Measurements from ENCODE around the gene LMO7. TPM values are rescaled to one million over a fixed set of nuclear protein-coding genes. Genes with fewer than 3 reads are reported as not detected.

LMO7 gene
- total RNA-seq, 1 experiment from 2014 or later: 123 TPM

GRCh38 chr13:75855216-75855615 lies 219.1 kb downstream of the LMO7 start:
- Histone ChIP-seq H3K4me3 (no peak overlapping the region), H3K36me3 (peaks cover 63% of the 10 kb centered on the region), H3K9me3 (replicated peaks) (no peaks in the 10 kb centered on the region), H3K27me3 (replicated peaks) (no peaks in the 10 kb centered on the region), H3K27ac (no peak overlapping the region), H3K4me1 (replicated peaks) (no peaks in the 10 kb centered on the region)
- DNase-seq (ENCODE audit: low read depth in 1 of 2, low spot score in 2 of 2): no peak

GRCh38 chr13:75855847-75856246 lies 219.7 kb downstream of the LMO7 start:
- Histone ChIP-seq H3K4me1 (replicated peaks) (no peaks in the 10 kb centered on the region), H3K27me3 (replicated peaks) (no peaks in the 10 kb centered on the region), H3K36me3 (peaks cover 56% of the 10 kb centered on the region), H3K27ac (no peak overlapping the region), H3K9me3 (replicated peaks) (no peaks in the 10 kb centered on the region), H3K4me3 (no peak overlapping the region)
- no peak for DNase-seq (ENCODE audit: low read depth in 1 of 2, low spot score in 2 of 2)

- Histone ChIP-seq H3K27me3 (replicated peaks) (no peaks in the 10 kb centered on the region), H3K4me1 (replicated peaks) (peaks cover 13% of the 10 kb centered on the region), H3K9me3 (replicated peaks) (no peaks in the 10 kb centered on the region), H3K36me3 (peaks cover 50% of the 10 kb centered on the region), H3K27ac (no peak overlapping the region), H3K4me3 (no peak overlapping the region)
- no peak for DNase-seq (ENCODE audit: low read depth in 1 of 2, low spot score in 2 of 2)
These were observed 221.2 kb downstream of the LMO7 start for GRCh38 chr13:75857291-75857690.

GRCh38 chr13:75860935-75861334 lies 224.8 kb downstream of the LMO7 start:
- Histone ChIP-seq H3K36me3 (peaks cover 24% of the 10 kb centered on the region), H3K27ac (no peak overlapping the region), H3K4me3 (no peak overlapping the region), H3K27me3 (replicated peaks) (no peaks in the 10 kb centered on the region), H3K9me3 (replicated peaks) (no peaks in the 10 kb centered on the region), H3K4me1 (replicated peaks) (peaks cover 25% of the 10 kb centered on the region)
- DNase-seq (ENCODE audit: low read depth in 1 of 2, low spot score in 2 of 2): no peak

GRCh38 chr13:75861786-75862185 lies 225.7 kb downstream of the LMO7 start:
- H3K36me3 ChIP-seq: peaks cover 20% of the 10 kb centered on the region
- no peaks in the 10 kb centered on the region for H3K9me3 ChIP-seq (replicated peaks)
- DNase-seq (ENCODE audit: low read depth in 1 of 2, low spot score in 2 of 2): no peak
- no peak overlapping the region for H3K27ac ChIP-seq
- H3K4me3 ChIP-seq: no peak overlapping the region
- H3K27me3 ChIP-seq (replicated peaks): no peaks in the 10 kb centered on the region
- H3K4me1 ChIP-seq (replicated peaks): peaks cover 25% of the 10 kb centered on the region

DNA sequence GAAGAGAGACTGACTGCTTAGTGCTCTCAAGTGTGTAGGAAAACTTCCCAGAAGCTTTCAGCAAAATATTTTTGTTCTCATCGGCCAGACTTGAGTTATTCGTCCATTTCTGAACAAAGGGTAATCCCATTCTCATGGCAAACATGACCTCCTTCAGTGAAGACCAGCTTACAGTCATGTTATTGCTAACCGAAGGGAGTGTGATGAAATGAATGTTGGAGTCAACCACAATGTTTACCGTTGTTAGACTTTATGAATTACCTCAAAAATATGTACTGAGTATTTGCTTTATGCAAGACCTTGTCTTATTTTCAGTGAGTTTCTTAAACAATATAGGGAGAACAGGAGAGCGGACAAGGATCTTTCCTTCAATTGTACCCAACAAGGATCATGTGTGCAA lies 228.6 kb downstream of the LMO7 start:
- no peaks in the 10 kb centered on the region for H3K9me3 ChIP-seq (replicated peaks)
- peaks cover 25% of the 10 kb centered on the region for H3K4me1 ChIP-seq (replicated peaks)
- DNase-seq (ENCODE audit: low read depth in 1 of 2, low spot score in 2 of 2): no peak
- no peak overlapping the region for H3K27ac ChIP-seq
- peaks cover 6% of the 10 kb centered on the region; the same call in 1 of the 2 replicates for H3K27me3 ChIP-seq (replicated peaks)
- peaks cover 3% of the 10 kb centered on the region; the same call in 1 of the 2 replicates for H3K36me3 ChIP-seq
- H3K4me3 ChIP-seq: no peak overlapping the region

- Histone ChIP-seq H3K4me3 (no peak overlapping the region), H3K27ac (no peak overlapping the region), H3K9me3 (replicated peaks) (no peaks in the 10 kb centered on the region), H3K4me1 (replicated peaks) (peaks cover 12% of the 10 kb centered on the region), H3K27me3 (replicated peaks) (peaks cover 6% of the 10 kb centered on the region; the same call in 1 of the 2 replicates), H3K36me3 (no peaks in the 10 kb centered on the region)
- DNase-seq (ENCODE audit: low read depth in 1 of 2, low spot score in 2 of 2): no peak
These were observed 231.4 kb downstream of the LMO7 start for GRCh38 chr13:75867379-75868117.

GRCh38 chr13:75869981-75870380 lies 233.9 kb downstream of the LMO7 start:
- Histone ChIP-seq H3K36me3 (no peaks in the 10 kb centered on the region), H3K27me3 (replicated peaks) (peaks cover 6% of the 10 kb centered on the region; the same call in 1 of the 2 replicates), H3K4me1 (replicated peaks) (no peaks in the 10 kb centered on the region), H3K4me3 (no peak overlapping the region; the same call in 1 of the 2 replicates), H3K9me3 (replicated peaks) (no peaks in the 10 kb centered on the region), H3K27ac (no peak overlapping the region)
- no peak for DNase-seq (ENCODE audit: low read depth in 1 of 2, low spot score in 2 of 2)

DNA sequence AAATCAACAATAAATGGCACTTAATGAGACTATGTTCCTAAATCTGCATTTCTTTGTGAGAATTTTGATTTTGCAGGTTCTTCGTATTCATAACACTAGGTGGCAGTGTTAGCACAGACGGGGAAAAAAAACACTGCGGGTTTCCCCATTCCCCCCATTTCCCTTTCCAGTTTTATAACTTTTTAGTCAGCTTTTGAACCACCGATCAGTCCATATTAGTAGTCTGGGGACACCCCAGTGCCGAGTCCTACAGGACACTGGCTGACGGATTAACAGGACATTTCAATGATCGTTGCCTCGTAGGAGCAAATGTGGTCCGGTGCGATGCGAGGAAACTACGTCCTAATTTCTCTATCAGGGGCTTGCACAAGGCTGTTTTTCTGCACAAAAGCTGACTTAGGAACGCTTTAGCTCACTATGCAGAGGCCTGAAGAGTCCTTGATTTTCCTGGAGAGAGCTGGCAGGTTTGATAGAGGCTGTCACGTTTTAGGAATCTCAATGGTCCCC lies 234.3 kb downstream of the LMO7 start:
- H3K27ac ChIP-seq: no peak overlapping the region

GRCh38 chr13:75871059-75871458 lies 234.9 kb downstream of the LMO7 start:
- no peak overlapping the region for H3K27ac ChIP-seq
- H3K4me3 ChIP-seq: peak overlapping the region; percentile 36
- peaks cover 10% of the 10 kb centered on the region for H3K27me3 ChIP-seq (replicated peaks)
- H3K36me3 ChIP-seq: no peaks in the 10 kb centered on the region
- H3K4me1 ChIP-seq (replicated peaks): no peaks in the 10 kb centered on the region
- no peaks in the 10 kb centered on the region for H3K9me3 ChIP-seq (replicated peaks)
- DNase-seq (ENCODE audit: low read depth in 1 of 2, low spot score in 2 of 2): no peak

More for the DNA sequence above, 234.3 kb downstream of the LMO7 start:
- Histone ChIP-seq H3K9me3 (replicated peaks) (no peaks in the 10 kb centered on the region), H3K27me3 (replicated peaks) (peaks cover 8% of the 10 kb centered on the region; the same call in 1 of the 2 replicates), H3K4me3 (peak overlapping the region; percentile 36), H3K4me1 (replicated peaks) (no peaks in the 10 kb centered on the region), H3K36me3 (no peaks in the 10 kb centered on the region)
- DNase-seq (ENCODE audit: low read depth in 1 of 2, low spot score in 2 of 2): peak in 1 of 2 experiments; percentile 26

DNA sequence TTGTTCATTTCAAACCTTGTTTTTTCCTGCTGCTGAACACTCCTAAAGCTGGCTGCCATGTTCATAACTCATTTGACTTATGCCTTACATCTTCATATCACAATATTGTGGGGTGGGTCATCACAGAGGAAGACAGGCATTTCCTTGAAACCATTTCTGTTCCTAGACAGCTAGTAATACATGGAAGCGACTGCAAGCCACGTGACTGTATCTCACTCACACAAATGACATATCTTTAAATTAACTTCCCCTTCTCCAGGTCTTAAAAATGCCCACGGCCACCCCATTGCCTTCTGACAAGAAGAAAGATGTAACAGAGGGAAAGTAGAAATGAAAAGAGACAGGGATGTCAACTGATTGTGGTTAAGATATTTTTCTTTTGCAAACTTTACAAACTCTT lies 236.8 kb downstream of the LMO7 start:
- Histone ChIP-seq H3K27me3 (replicated peaks) (peaks cover 16% of the 10 kb centered on the region), H3K4me3 (no peak overlapping the region), H3K27ac (no peak overlapping the region), H3K9me3 (replicated peaks) (no peaks in the 10 kb centered on the region), H3K4me1 (replicated peaks) (no peaks in the 10 kb centered on the region), H3K36me3 (no peaks in the 10 kb centered on the region)
- DNase-seq (ENCODE audit: low read depth in 1 of 2, low spot score in 2 of 2): no peak

DNA sequence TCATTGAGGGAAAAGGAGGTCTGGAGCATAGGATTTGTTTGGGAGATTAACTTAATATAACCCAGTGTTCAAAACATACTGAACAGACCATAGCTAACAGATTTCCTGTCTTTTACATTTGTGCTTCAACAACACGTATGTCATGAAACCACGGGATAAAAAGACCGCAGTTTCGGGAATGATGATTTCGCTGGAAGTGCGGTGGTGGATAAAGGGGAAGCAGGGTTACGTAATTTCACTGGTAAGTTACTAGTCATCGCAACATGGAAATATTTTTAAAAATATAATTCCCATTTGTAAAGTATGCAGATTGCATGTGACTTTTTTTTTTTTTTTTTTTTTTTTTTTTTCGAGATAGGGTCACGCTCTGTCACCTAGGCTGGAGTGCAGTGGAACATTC lies 237.4 kb downstream of the LMO7 start:
- no peak for DNase-seq (ENCODE audit: low read depth in 1 of 2, low spot score in 2 of 2)
- no peaks in the 10 kb centered on the region for H3K4me1 ChIP-seq (replicated peaks)
- H3K27ac ChIP-seq: no peak overlapping the region
- H3K27me3 ChIP-seq (replicated peaks): peaks cover 18% of the 10 kb centered on the region
- no peaks in the 10 kb centered on the region for H3K9me3 ChIP-seq (replicated peaks)
- no peak overlapping the region for H3K4me3 ChIP-seq
- H3K36me3 ChIP-seq: no peaks in the 10 kb centered on the region

DNA sequence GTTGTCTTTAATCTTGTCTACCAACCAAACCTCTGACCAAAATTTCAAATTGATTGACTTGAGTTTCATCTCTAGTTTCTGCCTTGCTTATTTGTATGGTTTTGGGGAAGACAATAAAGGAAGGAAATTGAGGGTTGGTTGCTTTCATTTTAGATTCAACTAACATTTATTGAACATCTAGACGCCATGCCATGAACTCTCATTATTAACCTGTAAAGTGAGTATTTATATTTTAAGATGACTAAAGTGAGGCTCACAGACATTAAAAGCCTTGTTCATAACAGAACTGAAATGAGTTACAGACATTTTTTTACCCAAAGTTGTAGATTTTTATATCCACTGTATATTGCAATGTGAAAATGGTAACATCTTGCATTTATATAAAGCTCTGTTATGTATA lies 239.3 kb downstream of the LMO7 start:
- H3K27ac ChIP-seq: no peak overlapping the region
- no peaks in the 10 kb centered on the region for H3K4me1 ChIP-seq (replicated peaks)
- peaks cover 18% of the 10 kb centered on the region for H3K27me3 ChIP-seq (replicated peaks)
- DNase-seq (ENCODE audit: low read depth in 1 of 2, low spot score in 2 of 2): no peak
- H3K36me3 ChIP-seq: no peaks in the 10 kb centered on the region
- no peaks in the 10 kb centered on the region for H3K9me3 ChIP-seq (replicated peaks)
- H3K4me3 ChIP-seq: no peak overlapping the region

DNA sequence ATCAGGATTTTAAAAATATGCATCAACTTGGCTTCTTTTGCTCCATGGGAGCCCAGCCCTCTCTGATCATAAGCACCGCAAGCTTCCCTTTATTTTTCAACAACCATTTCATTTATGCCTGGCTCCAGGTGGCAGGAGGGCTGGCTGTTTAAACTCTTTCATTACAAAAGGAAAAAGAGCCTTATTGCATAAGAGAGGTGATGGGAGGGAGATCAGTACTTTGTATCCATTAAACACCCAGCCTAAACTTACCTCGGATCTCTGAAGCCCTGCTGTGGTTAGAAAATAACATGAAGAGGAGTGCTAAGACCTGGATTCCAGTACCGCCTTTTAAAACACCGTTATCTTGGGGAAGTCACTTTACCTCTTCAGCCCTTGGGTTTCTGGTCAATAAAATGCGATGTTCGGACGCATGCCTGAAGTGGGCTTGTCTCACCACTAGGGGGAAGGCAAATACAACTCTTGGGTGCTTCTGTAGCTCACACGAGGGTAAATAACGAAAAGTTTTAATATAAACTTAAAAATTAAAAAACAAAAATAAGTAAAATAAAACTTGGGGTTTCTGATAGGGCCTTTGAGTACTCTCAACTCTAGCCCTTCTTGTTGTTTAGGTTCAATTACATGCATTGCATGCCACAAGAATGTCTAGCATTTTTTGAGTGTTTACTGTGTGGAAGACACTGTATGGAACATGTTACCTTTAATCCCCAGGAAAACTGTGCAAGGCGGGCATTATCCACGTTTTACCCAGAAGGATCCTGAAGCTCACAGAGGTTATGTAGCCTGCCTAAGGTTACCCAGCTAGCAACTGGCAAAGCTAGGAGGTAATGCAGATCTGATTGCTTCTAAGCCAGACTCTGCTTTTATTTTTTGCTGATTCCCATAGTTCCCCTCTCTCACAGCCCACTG lies 240.3 kb downstream of the LMO7 start:
- DNase-seq (ENCODE audit: low read depth in 1 of 2, low spot score in 2 of 2): peak; percentile 23 to 44
- no peaks in the 10 kb centered on the region for H3K4me1 ChIP-seq (replicated peaks)
- no peak overlapping the region for H3K27ac ChIP-seq

More for the DNA sequence above, 240.3 kb downstream of the LMO7 start:
- no peak overlapping the region for H3K4me3 ChIP-seq
- peaks cover 18% of the 10 kb centered on the region for H3K27me3 ChIP-seq (replicated peaks)
- H3K9me3 ChIP-seq (replicated peaks): no peaks in the 10 kb centered on the region
- no peaks in the 10 kb centered on the region for H3K36me3 ChIP-seq

Data from SJSA1 (cell line).